SK-N-MC (cell line): ENCODE data around the gene MAP3K3.

Experiments
- DNase-seq: peaks from one replicate; pipeline ENCODE4 v3.0.0-alpha.2; 2011; ENCODE audit warnings: low read depth, low spot score
- H3K27ac ChIP-seq: fragments of 200-600 bp; sonication (generic); 2 replicates; pipeline ENCODE4 v1.5.1; 2016; ENCODE audit warnings: mixed run types
- H3K36me3 ChIP-seq: fragments of 200-600 bp; sonication (generic); 2 replicates; pipeline ENCODE4 v1.6.1; 2017; ENCODE audit warnings: antibody characterized with exemption, low read length, mixed read lengths; ENCODE audit not compliant: insufficient read depth
- H3K4me3 ChIP-seq: fragments of 200-600 bp; sonication (generic); 2 replicates; pipeline ENCODE4 v1.5.1; 2016
- H3K9ac ChIP-seq: fragments of 200-600 bp; sonication (generic); 2 replicates; pipeline ENCODE4 v1.8.0; 2017; ENCODE audit warnings: mixed run types, mixed read lengths; ENCODE audit not compliant: insufficient read length
- H3K9me3 ChIP-seq: fragments of 200-600 bp; sonication (generic); 2 replicates; pipeline ENCODE4 v1.6.1; 2017; ENCODE audit warnings: low read depth, mild to moderate bottlenecking, antibody characterized with exemption, low read length, moderate library complexity, mixed read lengths
- EZH2 ChIP-seq: fragments of 200-600 bp; sonication (generic); IDR thresholded peaks from one replicate; pipeline ENCODE4 v1.6.1; 2017; ENCODE audit warnings: antibody characterized with exemption
- FOXP2 ChIP-seq: optimal IDR thresholded peaks from 2 replicates; pipeline ENCODE3; 2011; ENCODE audit warnings: mild to moderate bottlenecking, moderate library complexity; ENCODE audit not compliant: insufficient read depth; ENCODE audit errors: extremely low read length, control extremely low read depth
- POLR2AphosphoS5 ChIP-seq: IDR thresholded peaks from 2 replicates; pipeline ENCODE4 v1.6.1; 2012; ENCODE audit warnings: mild to moderate bottlenecking, low read depth, low read length, borderline replicate concordance

Gene MAP3K3

GRCh38 chr17:63621684-63622573 is at the start of gene MAP3K3:
Gene MAP3K3 (plus strand): TSS chr17:63622417. CDS start chr17:63622760, 343 bp downstream.
- Histone ChIP-seq H3K36me3 (no peaks in the 10 kb centered on the region), H3K4me3 (peak within 1 kb of the TSS; percentile 75), H3K9me3 (no peaks in the 10 kb centered on the region), H3K27ac (no peak within 1 kb of the TSS), H3K9ac (peak within 1 kb of the TSS; percentile 75)
- DNase-seq, result peak; percentile 98
- TF ChIP-seq EZH2 (no peak), FOXP2 (no peak), POLR2AphosphoS5 (peak; percentile 96)

- no peak for DNase-seq
- H3K9me3 ChIP-seq, result no peaks in the 10 kb centered on the region
These were observed 48.6 kb upstream of the MAP3K3 start for GRCh38 chr17:63573634-63574033.

GRCh38 chr17:63578027-63578768 is 44.0 kb upstream of the MAP3K3 start:
- no peak for DNase-seq
- Histone ChIP-seq H3K4me3 (no peak overlapping the region), H3K36me3 (peaks cover 29% of the 10 kb centered on the region), H3K9me3 (no peaks in the 10 kb centered on the region), H3K9ac (no peak overlapping the region), H3K27ac (no peak overlapping the region)
- no peak for TF ChIP-seq EZH2
- no peak for TF ChIP-seq FOXP2
- TF ChIP-seq POLR2AphosphoS5, result no peak

More at GRCh38 chr17:63573634-63574033, 48.6 kb upstream of the MAP3K3 start:
- TF ChIP-seq EZH2 (no peak), FOXP2 (no peak), POLR2AphosphoS5 (no peak)
- no peak overlapping the region for H3K27ac ChIP-seq
- no peak overlapping the region for H3K4me3 ChIP-seq
- H3K36me3 ChIP-seq, result no peaks in the 10 kb centered on the region; the same call in 1 of the 2 replicates
- no peak overlapping the region for H3K9ac ChIP-seq

GRCh38 chr17:63578769-63579111 is 43.5 kb upstream of the MAP3K3 start:
- Histone ChIP-seq H3K4me3 (no peak overlapping the region), H3K9me3 (no peaks in the 10 kb centered on the region), H3K27ac (no peak overlapping the region), H3K36me3 (peaks cover 34% of the 10 kb centered on the region), H3K9ac (no peak overlapping the region)
- DNase-seq, result no peak
- no peak for TF ChIP-seq EZH2
- no peak for TF ChIP-seq FOXP2
- TF ChIP-seq POLR2AphosphoS5, result no peak

GRCh38 chr17:63579633-63580032 is 42.6 kb upstream of the MAP3K3 start:
- no peak overlapping the region for H3K27ac ChIP-seq
- no peak overlapping the region for H3K9ac ChIP-seq
- H3K36me3 ChIP-seq, result peaks cover 36% of the 10 kb centered on the region
- no peak overlapping the region for H3K4me3 ChIP-seq
- DNase-seq, result no peak
- TF ChIP-seq EZH2 (no peak), POLR2AphosphoS5 (no peak), FOXP2 (no peak)
- H3K9me3 ChIP-seq, result no peaks in the 10 kb centered on the region

- no peak overlapping the region for H3K9ac ChIP-seq
- H3K27ac ChIP-seq, result no peak overlapping the region
- H3K4me3 ChIP-seq, result no peak overlapping the region
- DNase-seq, result no peak
- no peaks in the 10 kb centered on the region for H3K9me3 ChIP-seq
- TF ChIP-seq POLR2AphosphoS5 (no peak), EZH2 (no peak), FOXP2 (no peak)
- peaks cover 65% of the 10 kb centered on the region for H3K36me3 ChIP-seq
These were observed 34.4 kb upstream of the MAP3K3 start for GRCh38 chr17:63587770-63588169.

GRCh38 chr17:63588797-63589196 is 33.4 kb upstream of the MAP3K3 start:
- no peak overlapping the region for H3K9ac ChIP-seq
- H3K27ac ChIP-seq, result no peak overlapping the region
- peaks cover 55% of the 10 kb centered on the region for H3K36me3 ChIP-seq
- TF ChIP-seq FOXP2, result no peak
- no peak for TF ChIP-seq EZH2
- no peak for DNase-seq
- H3K4me3 ChIP-seq, result no peak overlapping the region
- H3K9me3 ChIP-seq, result no peaks in the 10 kb centered on the region

- H3K27ac ChIP-seq, result no peak overlapping the region
- no peak overlapping the region for H3K9ac ChIP-seq
- TF ChIP-seq EZH2 (no peak), POLR2AphosphoS5 (no peak), FOXP2 (no peak)
- H3K4me3 ChIP-seq, result no peak overlapping the region
- no peaks in the 10 kb centered on the region for H3K9me3 ChIP-seq
- H3K36me3 ChIP-seq, result peaks cover 53% of the 10 kb centered on the region
- no peak for DNase-seq
These were observed 32.6 kb upstream of the MAP3K3 start for GRCh38 chr17:63589646-63590045.
